ENCODE data around the gene PDE4D. TPM values are rescaled to one million over a fixed set of nuclear protein-coding genes. Genes with fewer than 3 reads are reported as not detected.
"Not testable (repeated sequence)": the region's sequence is repeated elsewhere in the genome, so short reads cannot be mapped to it uniquely, and the experiment has no call there.

The PDE4D gene
- total RNA-seq, 6 experiments from 2014 or later, result 1.6 to 10.3 (median 5.6) TPM

DNA sequence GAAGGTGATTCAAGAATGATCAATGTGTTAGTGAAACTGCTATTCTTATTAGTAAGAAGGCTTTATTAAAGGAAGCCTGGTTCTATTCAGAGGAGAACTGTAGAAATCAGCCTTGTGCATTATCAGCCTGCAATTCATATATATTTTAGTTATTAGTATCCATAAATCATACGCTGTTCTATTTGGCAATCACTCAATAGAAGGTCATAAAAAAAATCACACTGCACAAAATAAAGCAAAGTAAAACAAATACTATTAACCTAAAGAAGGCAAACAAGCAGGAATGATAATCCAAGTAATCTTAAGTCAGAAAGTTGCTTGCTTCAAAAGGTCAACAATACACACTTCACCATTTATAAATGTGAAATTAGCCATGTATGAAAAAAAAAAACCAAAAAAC, 138.1 kb downstream of the PDE4D start:
- ATAC-seq (no peak), DNase-seq (no peak)
- intact Hi-C loops (cut with DNase I), result no loop called here
- no peaks in the 10 kb centered on the region for H3K9me3 ChIP-seq
- TF ChIP-seq CTCF (IDR thresholded peaks at IDR 0.05) (no peak), POLR2A (IDR thresholded peaks at IDR 0.05) (no peak)
- no peak overlapping the region for H3K4me3 ChIP-seq
- H3K36me3 ChIP-seq, result no peaks in the 10 kb centered on the region
- no peaks in the 10 kb centered on the region for H3K27me3 ChIP-seq
- no peaks in the 10 kb centered on the region for H3K4me1 ChIP-seq
- peak overlapping the region in 1 of 3 donors; percentile 0 for H3K27ac ChIP-seq
- WGBS (ENCODE audit: insufficient coverage, low coverage, low lambda C conversion rate, missing lambda C conversion rate), result 94% methylated on average over 1 of the region's 1 CpG

DNA sequence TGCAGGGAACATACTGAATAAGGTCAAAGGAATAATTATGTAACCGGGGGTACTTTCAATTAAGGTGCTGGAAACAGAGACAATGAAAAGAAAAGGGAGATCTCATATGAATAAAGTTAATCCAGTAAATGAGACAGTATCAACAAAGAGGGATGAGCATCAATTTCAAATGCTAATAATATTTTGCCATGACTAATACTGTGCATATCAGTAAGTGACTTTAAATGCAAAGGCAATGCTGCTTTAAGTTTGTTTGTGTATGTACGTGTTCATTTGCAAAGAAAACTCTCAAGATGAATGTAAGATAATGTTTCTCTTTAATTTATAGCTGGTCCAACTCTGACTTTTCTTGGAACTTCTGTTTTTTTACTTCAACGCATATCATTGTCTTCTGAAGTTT, 139.9 kb downstream of the PDE4D start:
- DNase-seq, result no peak
- no peaks in the 10 kb centered on the region for H3K4me1 ChIP-seq
- H3K9me3 ChIP-seq, result no peaks in the 10 kb centered on the region
- intact Hi-C loops (cut with DNase I), result no loop called here
- H3K27ac ChIP-seq, result no peak overlapping the region
- no peaks in the 10 kb centered on the region for H3K27me3 ChIP-seq
- H3K36me3 ChIP-seq, result no peaks in the 10 kb centered on the region
- TF ChIP-seq POLR2A (IDR thresholded peaks at IDR 0.05), result no peak
- no peak for TF ChIP-seq CTCF (IDR thresholded peaks at IDR 0.05)
- no peak for ATAC-seq
- H3K4me3 ChIP-seq, result no peak overlapping the region
- WGBS (ENCODE audit: insufficient coverage, low coverage, low lambda C conversion rate, missing lambda C conversion rate), result 79% methylated on average over 3 of the region's 3 CpGs

DNA sequence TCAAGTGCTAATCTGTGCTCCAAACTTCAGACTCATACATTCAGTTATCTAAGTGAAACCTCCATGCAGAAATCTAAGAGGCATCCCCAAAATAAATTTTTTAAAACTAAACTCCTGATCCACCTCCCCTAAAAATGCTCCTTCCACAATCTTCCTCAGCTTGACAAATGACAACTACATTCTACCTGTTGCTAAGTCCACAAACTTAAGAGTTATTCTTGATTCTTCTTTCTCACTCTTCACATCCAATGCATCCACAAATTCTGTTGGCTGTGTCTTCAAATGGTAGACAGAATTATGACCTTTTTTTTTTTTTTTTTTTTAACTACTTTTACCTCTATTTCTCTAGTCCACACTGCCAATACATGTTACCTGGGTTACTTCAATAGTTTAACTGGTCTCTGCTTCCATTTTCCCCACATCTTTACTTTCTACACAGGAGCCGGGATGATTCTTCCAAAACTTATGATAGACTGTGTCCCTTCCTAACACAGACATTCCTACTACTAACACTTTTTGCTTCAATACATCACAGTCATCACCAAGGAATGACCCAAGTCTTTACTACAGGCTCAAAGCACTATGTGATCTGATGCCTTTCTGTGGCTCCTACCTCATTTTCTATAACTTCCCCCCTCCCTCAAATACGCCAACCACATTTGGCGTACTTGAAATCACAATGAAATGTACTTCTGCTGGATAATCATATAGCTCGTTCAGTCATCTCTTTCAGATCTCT, 143.6 kb downstream of the PDE4D start:
- intact Hi-C loops (cut with DNase I), result no loop called here
- ATAC-seq (no peak), DNase-seq (no peak)
- Histone ChIP-seq H3K27me3 (no peaks in the 10 kb centered on the region), H3K27ac (no peak overlapping the region), H3K4me3 (no peak overlapping the region), H3K36me3 (no peaks in the 10 kb centered on the region), H3K9me3 (no peaks in the 10 kb centered on the region), H3K4me1 (no peaks in the 10 kb centered on the region)
- TF ChIP-seq CTCF (IDR thresholded peaks at IDR 0.05) (no peak), POLR2A (IDR thresholded peaks at IDR 0.05) (no peak)
- WGBS (ENCODE audit: insufficient coverage, low coverage, low lambda C conversion rate, missing lambda C conversion rate), result 100% methylated on average over 4 of the region's 4 CpGs

GRCh38 chr5:59748036-59748663, 145.4 kb downstream of the PDE4D start:
- H3K27ac ChIP-seq; ATAC-seq; intact Hi-C loops (cut with DNase I); H3K27me3 ChIP-seq; H3K4me3 ChIP-seq; DNase-seq; H3K36me3 ChIP-seq; H3K9me3 ChIP-seq; H3K4me1 ChIP-seq: not testable (repeated sequence)
- WGBS (ENCODE audit: insufficient coverage, low coverage, low lambda C conversion rate, missing lambda C conversion rate), result 81% methylated on average over 4 of the region's 4 CpGs

DNA sequence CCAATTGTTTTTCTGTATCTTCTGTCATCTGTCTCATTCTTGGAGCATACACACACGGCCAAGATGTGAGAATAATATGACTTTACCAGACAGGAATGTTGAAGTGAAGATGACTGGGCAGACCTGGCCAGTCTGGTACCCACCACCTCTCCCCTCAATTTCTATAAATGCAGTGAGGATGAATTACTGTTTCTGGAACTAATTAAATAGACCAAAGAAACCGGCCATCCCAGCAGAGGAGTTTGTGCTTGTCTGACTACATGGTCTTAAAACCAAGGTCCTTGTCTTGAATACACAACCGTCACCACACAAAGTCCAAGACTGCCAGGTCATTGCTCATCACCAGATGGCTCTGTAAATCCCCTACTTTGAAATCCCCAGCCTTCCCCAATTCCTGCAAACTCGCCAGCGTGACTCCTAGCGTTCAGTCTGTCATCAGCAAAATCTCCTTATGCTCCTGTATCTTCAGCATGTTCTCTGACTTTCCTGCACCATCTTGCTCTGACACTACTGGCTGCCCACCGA, 147.2 kb downstream of the PDE4D start:
- ATAC-seq (no peak), DNase-seq (no peak)
- intact Hi-C loops (cut with DNase I), result no loop called here
- 80% methylated on average over 7 of the region's 7 CpGs for WGBS (ENCODE audit: insufficient coverage, low coverage, low lambda C conversion rate, missing lambda C conversion rate)
- Histone ChIP-seq H3K9me3 (no peaks in the 10 kb centered on the region), H3K27me3 (no peaks in the 10 kb centered on the region), H3K27ac (no peak overlapping the region), H3K4me3 (no peak overlapping the region), H3K4me1 (no peaks in the 10 kb centered on the region), H3K36me3 (no peaks in the 10 kb centered on the region)
- no peak for TF ChIP-seq CTCF (IDR thresholded peaks at IDR 0.05)
- no peak for TF ChIP-seq POLR2A (IDR thresholded peaks at IDR 0.05)

All from right lobe of liver (tissue), 6 donors.